Measurements from ENCODE around the gene CCDC50. TPM values are rescaled to one million over a fixed set of nuclear protein-coding genes. Genes with fewer than 3 reads are reported as not detected.

CCDC50 gene
- total RNA-seq, 1 experiment from 2014 or later: 21.0 TPM

DNA sequence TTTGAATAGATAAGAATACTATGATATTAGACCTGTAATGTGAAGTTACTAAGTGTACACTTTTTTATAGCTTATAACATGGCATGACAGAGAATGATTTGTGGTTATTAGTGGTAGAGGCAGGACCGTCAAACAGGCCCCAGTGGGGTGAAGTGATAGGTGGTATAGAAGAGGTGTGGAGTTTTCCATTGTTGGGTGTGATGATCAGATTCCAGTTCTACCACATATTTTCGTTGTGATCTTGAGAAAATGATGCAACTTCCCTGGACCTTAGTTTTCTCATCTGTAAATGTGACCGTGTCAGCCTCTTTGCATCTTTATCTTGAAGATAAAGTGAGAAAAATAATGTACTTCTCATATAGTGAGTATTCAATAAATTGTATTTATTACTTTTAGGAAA lies 31.4 kb downstream of the CCDC50 start:
- no peak overlapping the region for H2AFZ ChIP-seq (ENCODE audit: low read length)

More for the DNA sequence above, 31.4 kb downstream of the CCDC50 start:
- Histone ChIP-seq H3K4me1 (ENCODE audit: insufficient read depth, low read length) (peaks cover 10% of the 10 kb centered on the region), H2BK20ac (ENCODE audit: low read depth, low read length, poor library complexity, severe bottlenecking) (no peak overlapping the region), H2BK12ac (ENCODE audit: insufficient read length, low read depth, low read length) (no peak overlapping the region), H3K23ac (ENCODE audit: insufficient read length, low read depth, low read length) (no peak overlapping the region), H2BK5ac (ENCODE audit: insufficient read length, low read length) (no peak overlapping the region), H3K79me1 (ENCODE audit: insufficient read depth, low read depth, low read length, poor library complexity, severe bottlenecking) (no peaks in the 10 kb centered on the region), H3K4me2 (ENCODE audit: insufficient read depth, insufficient read length, low read length) (no peak overlapping the region), H3K9ac (ENCODE audit: extremely low read depth, insufficient read length, low read length) (no peak overlapping the region), H4K91ac (ENCODE audit: insufficient read length, low read depth, low read length) (no peak overlapping the region), H3K27ac (ENCODE audit: insufficient read length, low read depth, low read length) (no peak overlapping the region), H3K27me3 (ENCODE audit: insufficient read depth, low read length) (no peaks in the 10 kb centered on the region), H3K18ac (ENCODE audit: insufficient read length, low read depth, low read length) (no peak overlapping the region), H3T11ph (ENCODE audit: low read length) (no peak overlapping the region), H2BK120ac (ENCODE audit: low read depth, low read length, poor library complexity, severe bottlenecking) (no peak overlapping the region), H2BK15ac (ENCODE audit: low read depth, low read length) (no peak overlapping the region), H3K79me2 (ENCODE audit: insufficient read depth, low read length) (no peaks in the 10 kb centered on the region), H4K8ac (replicated peaks; ENCODE audit: insufficient read length, low read depth, low read length) (no peak overlapping the region), H3K23me2 (ENCODE audit: insufficient read length, low read depth, low read length, poor library complexity, severe bottlenecking) (no peaks in the 10 kb centered on the region), H3K9me3 (ENCODE audit: control insufficient read depth, low read depth, low read length) (no peaks in the 10 kb centered on the region), H2AK5ac (ENCODE audit: insufficient read length, low read length) (no peak overlapping the region), H3K14ac (ENCODE audit: insufficient read depth, low read length) (no peak overlapping the region), H4K20me1 (ENCODE audit: control insufficient read depth, insufficient read depth, insufficient read length) (no peaks in the 10 kb centered on the region), H3K56ac (ENCODE audit: insufficient read length, low read depth, low read length) (no peak overlapping the region), H3K4ac (ENCODE audit: low read depth, low read length) (no peak overlapping the region), H4K5ac (ENCODE audit: insufficient read length, low read depth, low read length) (no peak overlapping the region)
- WGBS (ENCODE audit: extremely low coverage, insufficient read length, low lambda C conversion rate): no CpG with 5 or more reads among the region's 3 CpGs
- Mint-ChIP-seq H3K4me1 (peaks cover 49 to 52% of the 10 kb centered on the region in 2 experiments), H3K27ac (no peak overlapping the region), H3K36me3 (ENCODE audit: insufficient read depth in 1 of 3, low read depth in 3 of 3) (peaks cover 9 to 34% (median 12%) of the 10 kb centered on the region in 3 experiments), H3K4me3 (no peak overlapping the region), H3K9me3 (no peaks in the 10 kb centered on the region), H3K27me3 (ENCODE audit: low read depth) (no peaks in the 10 kb centered on the region)
- DNase-seq: no peak
- TF ChIP-seq, protein P1, sequence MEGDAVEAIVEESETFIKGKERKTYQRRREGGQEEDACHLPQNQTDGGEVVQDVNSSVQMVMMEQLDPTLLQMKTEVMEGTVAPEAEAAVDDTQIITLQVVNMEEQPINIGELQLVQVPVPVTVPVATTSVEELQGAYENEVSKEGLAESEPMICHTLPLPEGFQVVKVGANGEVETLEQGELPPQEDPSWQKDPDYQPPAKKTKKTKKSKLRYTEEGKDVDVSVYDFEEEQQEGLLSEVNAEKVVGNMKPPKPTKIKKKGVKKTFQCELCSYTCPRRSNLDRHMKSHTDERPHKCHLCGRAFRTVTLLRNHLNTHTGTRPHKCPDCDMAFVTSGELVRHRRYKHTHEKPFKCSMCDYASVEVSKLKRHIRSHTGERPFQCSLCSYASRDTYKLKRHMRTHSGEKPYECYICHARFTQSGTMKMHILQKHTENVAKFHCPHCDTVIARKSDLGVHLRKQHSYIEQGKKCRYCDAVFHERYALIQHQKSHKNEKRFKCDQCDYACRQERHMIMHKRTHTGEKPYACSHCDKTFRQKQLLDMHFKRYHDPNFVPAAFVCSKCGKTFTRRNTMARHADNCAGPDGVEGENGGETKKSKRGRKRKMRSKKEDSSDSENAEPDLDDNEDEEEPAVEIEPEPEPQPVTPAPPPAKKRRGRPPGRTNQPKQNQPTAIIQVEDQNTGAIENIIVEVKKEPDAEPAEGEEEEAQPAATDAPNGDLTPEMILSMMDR (conservative IDR thresholded peaks at IDR 0.05): no peak

All from H9 (cell line).